ENCODE data around the gene GHRL. TPM values are rescaled to one million over a fixed set of nuclear protein-coding genes. Genes with fewer than 3 reads are reported as not detected.

Gene GHRL
- total RNA-seq, 1 donor from 2014 or later = not detected

Small RNAs within 50 kb of the gene (microRNA-seq; reads per million reads assigned to microRNA genes)
- gene MIR378B (ENCODE audit: borderline number of aligned reads) = not detected

Other genes starting within 250 kb of the GHRL start
- gene FANCD2OS, start 184.7 kb downstream of the GHRL start, total RNA-seq = not detected in 3 replicates
- 113 to 122 TPM (median 117 TPM) in 3 replicates for gene BRK1, start 177.3 kb downstream of the GHRL start, total RNA-seq
- gene VHL, start 151.2 kb downstream of the GHRL start, total RNA-seq = 31.4 to 39.1 TPM (median 38.5 TPM) in 3 replicates
- 0.63 to 1.6 TPM (median 1.6 TPM) in 3 replicates for gene IRAK2, start 128.0 kb downstream of the GHRL start, total RNA-seq
- 29.9 to 41.5 TPM (median 31.8 TPM) in 3 replicates for gene TATDN2, start 44.5 kb downstream of the GHRL start, total RNA-seq
- 197 to 243 TPM (median 198 TPM) in 3 replicates for gene SEC13, start 28.2 kb upstream of the GHRL start, total RNA-seq
- 0.08 to 0.25 TPM (median 0.24 TPM) in 3 replicates for gene ATP2B2, start 212.6 kb upstream of the GHRL start, total RNA-seq

Data from chondrocyte (in vitro differentiated cells).